Measurements from ENCODE around the gene SLC7A6. TPM values are rescaled to one million over a fixed set of nuclear protein-coding genes. Genes with fewer than 3 reads are reported as not detected.
A peak's percentile ranks its signal among the peaks of the same experiment; 100 is the strongest.

SLC7A6 gene
- polyA plus RNA-seq, 1 experiment = 27.4 TPM

GRCh38 chr16:68299571-68300453, 35.5 kb downstream of the SLC7A6 start:
- no peak overlapping the region for H3K27ac ChIP-seq (ENCODE audit: low read depth, low read length)
- no peak for TF ChIP-seq CTCF (IDR thresholded peaks at IDR 0.05; ENCODE audit: low read depth, low read length)
- CTCF ChIA-PET = interaction anchor here (0.8 to 1.7 kb wide), 4 partner anchors 28 to 38 kb away, joined by 6 to 9 read pairs (median 6); partner anchors contain the start of gene SLC7A6
- no peaks in the 10 kb centered on the region for H3K9me3 ChIP-seq (ENCODE audit: control insufficient read depth, insufficient read depth, low read length)
- no peak for DNase-seq (ENCODE audit: low read depth, low spot score)
- POLR2A ChIA-PET = interaction anchor here (1.0 to 2.3 kb wide), 3 partner anchors 11 to 32 kb away, joined by 3 to 10 read pairs (median 5); partner anchors contain the start of genes PRMT7 and SLC7A6OS
- H3K27me3 ChIP-seq (ENCODE audit: control insufficient read depth, insufficient read depth, low read length) = no peaks in the 10 kb centered on the region
- no peak overlapping the region for H3K4me3 ChIP-seq (ENCODE audit: low read depth, low read length)

GRCh38 chr16:68300734-68301459, 36.6 kb downstream of the SLC7A6 start:
- ChIA-PET CTCF (interaction anchor here (0.5 to 1.6 kb wide), 4 partner anchors 28 to 1011 kb away, joined by 3 to 7 read pairs (median 5); partner anchors contain the start of gene SLC7A6), POLR2A (interaction anchor here (1.3 to 2.3 kb wide), 2 partner anchors 10 to 13 kb away, joined by 5 to 10 read pairs; partner anchors contain the start of genes PRMT7 and SLC7A6OS)
- DNase-seq (ENCODE audit: low read depth, low spot score) = no peak
- Histone ChIP-seq H3K27ac (ENCODE audit: low read depth, low read length) (no peak overlapping the region), H3K27me3 (ENCODE audit: control insufficient read depth, insufficient read depth, low read length) (no peaks in the 10 kb centered on the region), H3K4me3 (ENCODE audit: low read depth, low read length) (no peak overlapping the region), H3K9me3 (ENCODE audit: control insufficient read depth, insufficient read depth, low read length) (no peaks in the 10 kb centered on the region)
- TF ChIP-seq CTCF (IDR thresholded peaks at IDR 0.05; ENCODE audit: low read depth, low read length) = no peak

GRCh38 chr16:68306633-68307032, 42.3 kb downstream of the SLC7A6 start:
- DNase-seq (ENCODE audit: low read depth, low spot score) = no peak
- Histone ChIP-seq H3K4me3 (ENCODE audit: low read depth, low read length) (no peak overlapping the region), H3K27ac (ENCODE audit: low read depth, low read length) (no peak overlapping the region), H3K9me3 (ENCODE audit: control insufficient read depth, insufficient read depth, low read length) (no peaks in the 10 kb centered on the region; the same call in 1 of the 2 replicates), H3K27me3 (ENCODE audit: control insufficient read depth, insufficient read depth, low read length) (no peaks in the 10 kb centered on the region)
- ChIA-PET CTCF (interaction anchor here (2.1 kb wide), 1 partner anchor 22 kb away, joined by 6 read pairs; no protein-coding TSS in a partner anchor), POLR2A (no interaction called here)
- no peak for TF ChIP-seq CTCF (IDR thresholded peaks at IDR 0.05; ENCODE audit: low read depth, low read length)

GRCh38 chr16:68309799-68310198, 45.5 kb downstream of the SLC7A6 start:
- Histone ChIP-seq H3K27me3 (ENCODE audit: control insufficient read depth, insufficient read depth, low read length) (no peaks in the 10 kb centered on the region), H3K4me3 (ENCODE audit: low read depth, low read length) (peak overlapping the region; percentile 99), H3K27ac (ENCODE audit: low read depth, low read length) (no peak overlapping the region), H3K9me3 (ENCODE audit: control insufficient read depth, insufficient read depth, low read length) (no peaks in the 10 kb centered on the region; the same call in 1 of the 2 replicates)
- DNase-seq (ENCODE audit: low read depth, low spot score) = no peak
- ChIA-PET CTCF (no interaction called here), POLR2A (no interaction called here)
- TF ChIP-seq CTCF (IDR thresholded peaks at IDR 0.05; ENCODE audit: low read depth, low read length) = no peak
